Stimulated activated CD8-positive, alpha-beta memory T cell treated with anti-CD3 and anti-CD28 coated beads, Interleukin-7, amount 100 ng/mL, for 4 hours (primary cell): Measurements from ENCODE around the gene PADI2.
"Not testable (repeated sequence)": the region's sequence is repeated elsewhere in the genome, so short reads cannot be mapped to it uniquely, and the experiment has no call there.

Experiments used
- DNase-seq, 2 donors: peaks; one replicate each; pipeline ENCODE4 v3.0.0-alpha.2; 2020; ENCODE audit warnings: low read depth in 2 of 2

PADI2 gene

DNA sequence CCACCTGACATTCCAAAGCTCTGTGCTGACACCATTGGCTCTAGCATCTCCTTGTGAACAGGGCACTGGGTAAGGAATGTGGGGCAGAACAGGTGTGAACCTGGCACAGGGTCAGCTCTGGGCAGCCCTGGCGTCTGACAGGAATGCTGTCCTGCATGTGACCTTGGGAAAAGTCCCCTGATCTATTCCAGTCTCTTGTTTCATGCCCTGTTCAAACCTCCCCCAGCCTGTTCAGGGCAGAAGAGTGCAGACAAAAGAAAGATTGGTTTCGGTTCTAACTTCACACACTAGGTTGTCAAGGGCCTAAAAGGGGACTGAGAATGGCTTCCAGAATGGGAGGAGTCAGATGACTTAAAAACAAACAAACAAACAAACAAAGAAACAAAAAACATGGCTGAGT is 37.8 kb downstream of the PADI2 start:
- no peak for DNase-seq

DNA sequence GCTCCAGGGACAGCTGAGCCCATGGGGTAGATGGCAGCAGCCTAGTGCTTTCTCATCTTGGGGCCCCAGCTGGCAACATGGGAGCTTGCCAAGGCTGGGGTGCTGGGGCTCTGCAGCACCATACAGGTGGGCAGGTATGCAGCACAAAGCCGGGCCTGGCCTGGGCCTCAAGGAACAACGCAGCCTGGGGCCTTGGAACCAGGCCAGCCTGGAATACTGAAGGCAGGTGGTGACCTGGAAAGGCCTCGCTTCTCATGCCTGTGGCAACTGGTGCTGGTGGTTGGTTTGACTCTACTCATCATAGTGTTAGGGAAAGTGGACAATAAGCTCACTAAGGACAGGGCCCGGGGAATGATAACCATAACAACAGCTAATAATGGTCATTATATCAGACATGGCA is 38.4 kb downstream of the PADI2 start:
- no peak for DNase-seq

DNA sequence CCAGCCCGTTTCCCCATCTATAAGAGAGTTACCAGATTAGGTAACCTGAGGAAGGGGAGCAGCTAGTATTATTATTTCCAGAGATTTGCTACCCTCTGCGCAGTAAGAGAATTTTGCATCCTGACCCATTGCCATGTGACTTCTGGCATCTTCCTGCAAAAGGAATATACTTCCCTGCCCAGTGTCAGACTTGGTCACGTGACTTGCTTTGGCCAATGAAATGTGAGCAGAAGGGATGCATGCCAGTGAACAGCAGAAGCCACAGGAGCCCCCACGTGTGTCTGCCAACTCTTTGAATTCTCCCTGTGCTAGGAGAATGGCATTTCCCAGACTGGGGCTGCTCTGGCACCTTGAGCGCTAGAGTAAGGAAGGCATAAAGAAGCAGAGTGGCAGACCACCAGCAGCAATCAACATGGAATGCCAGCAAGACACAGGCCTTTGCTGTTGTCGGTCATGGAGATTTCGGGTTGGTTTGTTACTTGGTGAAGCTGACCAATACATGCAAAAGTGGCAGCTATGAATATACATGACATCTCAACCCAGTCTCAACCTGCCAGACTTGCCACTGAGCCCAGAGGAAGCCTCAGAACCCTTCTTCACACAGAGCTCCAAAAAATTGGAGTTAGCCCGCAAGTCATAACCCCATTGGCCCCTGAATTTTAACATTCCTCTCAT is 39.0 kb downstream of the PADI2 start:
- no peak for DNase-seq

DNA sequence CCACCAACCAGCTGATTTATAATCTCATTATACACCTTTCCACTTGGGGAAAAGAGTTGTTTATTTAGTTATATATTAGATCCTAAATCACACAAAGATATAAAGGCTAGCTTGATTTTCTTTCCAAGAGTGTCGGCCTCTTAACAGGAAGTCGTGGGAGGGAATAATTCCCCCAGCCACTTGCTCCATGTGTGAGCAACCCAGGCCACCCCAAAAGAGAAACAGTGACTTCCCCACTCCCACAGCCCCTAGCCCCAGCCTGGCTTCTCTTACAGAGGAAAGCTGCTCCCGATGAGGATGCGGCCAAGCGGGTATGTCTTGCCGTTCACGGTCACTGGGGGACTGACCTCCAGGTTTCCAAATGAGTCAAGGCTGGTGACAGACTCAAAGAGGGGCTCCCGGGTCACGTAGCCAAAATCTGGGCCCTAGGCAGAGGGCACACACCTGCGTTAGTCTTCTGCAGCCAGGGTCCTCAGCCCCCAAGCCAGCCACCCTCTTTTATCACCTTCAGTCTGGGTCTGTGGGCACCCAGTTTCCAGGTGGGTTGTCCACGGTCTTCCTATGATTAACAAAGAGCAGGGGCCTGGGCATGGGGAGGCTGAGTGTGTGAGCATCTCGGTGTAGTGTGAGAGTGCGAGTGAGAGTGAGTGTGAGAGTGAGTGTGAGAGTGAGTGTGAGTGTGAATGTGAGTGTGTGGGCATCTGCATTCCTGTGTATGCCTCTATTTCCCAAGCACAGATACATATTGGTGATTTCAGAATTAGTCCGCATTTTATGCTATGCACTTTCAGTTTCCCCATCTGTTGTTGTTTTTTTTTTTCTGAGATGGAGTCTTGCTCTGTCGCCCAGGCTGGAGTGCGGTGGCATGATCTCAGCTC is 40.0 kb downstream of the PADI2 start:
- DNase-seq = no peak

DNA sequence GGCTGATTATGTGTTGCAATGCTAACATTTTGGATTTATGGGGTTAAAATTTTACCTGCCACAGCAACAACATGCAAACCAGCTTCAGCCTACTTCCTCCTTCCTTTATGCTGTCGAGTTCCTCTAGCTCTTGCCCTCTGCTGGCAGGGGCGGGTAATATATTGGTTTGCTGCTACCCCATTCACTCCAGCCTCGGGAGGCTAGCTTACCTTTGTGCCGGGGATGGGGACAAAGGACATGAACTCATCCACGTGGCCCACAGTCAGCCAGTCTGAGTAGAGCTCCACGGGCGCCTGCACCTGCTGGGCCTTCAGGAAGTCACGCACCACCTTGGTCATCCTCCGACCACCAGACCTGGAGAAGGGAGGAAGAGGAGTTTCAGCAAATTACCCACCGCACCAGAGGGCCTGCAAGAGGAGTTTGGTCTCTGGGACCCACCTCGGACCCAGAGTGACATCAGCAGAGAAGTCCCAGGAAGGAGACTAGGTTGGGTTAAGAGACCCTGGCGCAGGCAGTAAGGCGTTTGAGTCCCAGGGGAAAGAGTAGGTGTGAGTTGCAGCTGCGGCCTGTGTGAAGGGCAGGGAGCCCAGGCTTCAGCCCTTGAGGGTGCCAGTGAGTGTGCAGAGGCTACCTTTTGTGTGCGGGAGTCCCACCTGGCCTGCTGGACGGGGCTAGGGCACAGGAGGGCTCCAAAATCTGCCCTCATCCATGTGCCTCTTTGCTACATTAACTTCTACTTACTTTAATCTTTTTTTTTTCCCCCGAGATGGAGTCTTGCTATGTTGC is 43.6 kb downstream of the PADI2 start:
- no peak for DNase-seq

DNA sequence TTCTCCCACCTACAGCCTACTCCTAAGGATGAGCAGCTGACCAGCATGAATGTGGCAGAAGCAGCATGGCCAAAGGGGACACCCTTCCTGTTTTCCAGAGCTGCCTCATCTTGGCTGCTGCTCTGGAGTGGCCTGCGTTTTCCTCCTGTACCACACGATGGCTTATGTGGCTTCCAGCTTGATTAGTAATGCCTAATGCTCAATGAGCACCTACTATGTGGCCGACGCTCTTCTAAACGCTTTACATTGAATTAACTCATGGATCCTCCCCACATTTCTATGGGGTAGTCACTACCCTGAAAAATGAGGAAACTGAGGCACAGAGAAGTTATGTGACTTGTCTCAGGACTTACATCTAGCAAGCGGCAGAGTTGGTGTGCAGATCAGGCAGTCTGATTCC is 47.5 kb downstream of the PADI2 start:
- no peak for DNase-seq

DNA sequence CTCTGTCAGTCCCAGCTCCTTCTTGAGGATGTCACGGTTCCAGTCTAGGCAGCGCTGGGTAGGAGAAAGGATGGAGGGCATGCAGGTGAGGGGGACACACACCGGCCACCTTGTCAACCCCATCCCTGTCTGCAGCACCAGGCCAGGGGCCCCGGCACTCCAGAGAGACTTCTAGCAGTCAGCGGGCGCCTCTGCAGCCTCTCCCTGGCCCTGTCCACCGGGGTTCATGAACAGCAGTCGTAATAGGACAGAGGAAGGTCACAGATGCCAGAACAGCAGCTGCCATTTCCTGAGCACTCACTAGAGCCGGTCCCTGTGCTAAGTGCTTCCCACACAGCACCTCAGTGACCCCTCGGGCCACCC is 49.1 kb downstream of the PADI2 start:
- no peak for DNase-seq

DNA sequence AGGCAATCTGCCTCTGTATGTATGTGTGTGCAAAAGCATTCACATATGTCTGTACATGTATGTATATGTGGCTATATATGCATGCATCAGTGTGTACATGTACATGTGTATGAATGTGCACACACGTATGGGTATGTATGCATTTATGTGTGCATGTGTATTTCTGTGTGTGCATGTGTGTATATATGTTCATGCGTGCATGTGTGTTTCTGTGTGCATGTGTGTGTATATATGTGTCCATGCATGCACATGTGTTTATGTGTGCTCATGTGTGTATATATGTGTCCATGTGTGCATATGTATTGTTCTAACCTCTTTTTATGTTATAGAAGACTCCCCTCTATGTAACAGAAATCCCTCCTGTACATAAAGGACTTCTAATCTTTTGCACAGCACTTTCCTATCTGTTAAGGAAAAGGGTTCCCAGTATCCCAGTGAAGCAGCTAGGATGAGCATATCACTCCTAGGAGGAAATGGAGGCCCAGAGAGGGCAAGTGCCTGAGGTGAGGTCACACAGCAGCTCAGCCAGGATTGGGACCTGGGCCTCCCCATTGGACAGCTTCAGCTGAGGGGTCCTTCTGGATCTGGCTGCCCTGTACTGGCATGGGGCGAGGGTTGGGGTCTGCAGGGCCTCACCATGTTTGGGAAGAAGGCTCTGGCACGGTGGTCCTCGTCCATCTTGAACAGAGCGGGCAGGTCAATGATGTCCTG is 49.6 kb downstream of the PADI2 start:
- DNase-seq = no peak

DNA sequence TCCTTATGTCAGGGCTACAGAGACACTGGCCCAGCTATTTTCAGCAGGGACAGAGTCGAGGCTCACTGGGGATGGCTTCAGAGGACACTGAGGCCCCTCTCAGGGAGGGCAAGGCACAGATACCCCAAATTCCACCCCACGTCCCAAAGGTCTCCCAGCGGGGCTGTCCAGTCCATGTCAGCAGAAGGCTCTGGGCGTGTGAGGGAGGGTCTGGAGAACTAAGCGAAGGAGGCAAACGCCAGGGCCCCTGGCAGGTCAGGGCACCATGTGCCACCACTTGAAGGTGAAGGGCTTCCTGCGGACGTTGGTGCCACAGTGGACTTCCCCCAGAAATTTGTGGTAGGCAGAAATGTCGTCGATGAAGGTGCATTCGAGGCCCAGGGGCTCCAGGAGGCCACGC is 50.5 kb downstream of the PADI2 start:
- DNase-seq = no peak

DNA sequence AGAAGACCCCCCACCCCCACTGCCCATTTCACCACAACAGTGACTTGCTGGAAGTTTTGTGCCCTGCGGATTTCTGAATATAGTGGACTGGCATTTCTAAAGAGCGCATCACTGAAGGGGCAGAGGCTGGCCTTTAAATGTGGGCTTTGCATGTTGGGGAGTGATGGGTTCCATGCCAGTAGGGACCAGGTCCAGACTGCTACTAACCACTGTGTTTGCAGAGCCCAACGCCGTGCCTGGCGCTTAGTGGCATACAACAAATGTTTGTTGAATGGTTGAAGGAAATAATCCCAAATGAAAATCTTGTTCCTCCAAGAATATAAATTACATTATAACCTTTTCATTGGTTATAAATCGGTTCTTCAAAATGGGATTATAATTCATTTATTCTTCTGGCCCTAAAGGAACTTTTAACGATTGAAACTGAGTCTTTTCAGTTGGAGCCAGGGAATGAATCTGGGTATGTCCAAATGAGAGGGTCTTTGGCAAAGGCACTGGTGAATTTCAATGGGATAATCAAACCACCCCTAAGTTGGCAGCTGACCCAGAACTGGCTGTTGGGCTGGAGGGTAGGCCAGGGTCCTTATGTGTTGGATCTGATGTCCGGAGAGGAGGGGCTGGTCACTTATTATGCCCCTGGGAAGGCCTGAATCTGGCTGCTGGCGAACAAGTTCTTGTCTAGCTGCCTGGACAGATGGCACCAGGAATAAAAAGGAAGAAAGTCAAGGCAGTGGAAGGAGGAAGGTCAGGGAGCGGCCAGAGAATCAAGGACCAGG is 51.6 kb downstream of the PADI2 start:
- DNase-seq = no peak

DNA sequence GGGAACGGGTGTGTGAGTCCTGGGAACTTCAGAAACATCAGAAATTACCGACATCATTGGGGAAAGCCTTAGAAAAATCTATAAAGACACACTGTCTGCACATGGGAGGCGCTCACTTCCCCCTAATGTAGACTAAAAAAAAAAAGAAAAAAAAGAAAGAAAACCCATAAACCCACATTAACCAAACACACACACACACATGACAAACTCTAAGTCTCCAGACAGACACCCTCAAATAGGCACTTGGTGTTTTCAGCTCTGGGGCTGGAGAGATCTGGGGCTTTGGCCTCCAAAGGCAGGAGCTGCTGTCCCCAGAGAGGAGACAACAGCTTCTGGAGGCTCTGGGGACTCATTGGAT is 52.2 kb downstream of the PADI2 start:
- no peak for DNase-seq

DNA sequence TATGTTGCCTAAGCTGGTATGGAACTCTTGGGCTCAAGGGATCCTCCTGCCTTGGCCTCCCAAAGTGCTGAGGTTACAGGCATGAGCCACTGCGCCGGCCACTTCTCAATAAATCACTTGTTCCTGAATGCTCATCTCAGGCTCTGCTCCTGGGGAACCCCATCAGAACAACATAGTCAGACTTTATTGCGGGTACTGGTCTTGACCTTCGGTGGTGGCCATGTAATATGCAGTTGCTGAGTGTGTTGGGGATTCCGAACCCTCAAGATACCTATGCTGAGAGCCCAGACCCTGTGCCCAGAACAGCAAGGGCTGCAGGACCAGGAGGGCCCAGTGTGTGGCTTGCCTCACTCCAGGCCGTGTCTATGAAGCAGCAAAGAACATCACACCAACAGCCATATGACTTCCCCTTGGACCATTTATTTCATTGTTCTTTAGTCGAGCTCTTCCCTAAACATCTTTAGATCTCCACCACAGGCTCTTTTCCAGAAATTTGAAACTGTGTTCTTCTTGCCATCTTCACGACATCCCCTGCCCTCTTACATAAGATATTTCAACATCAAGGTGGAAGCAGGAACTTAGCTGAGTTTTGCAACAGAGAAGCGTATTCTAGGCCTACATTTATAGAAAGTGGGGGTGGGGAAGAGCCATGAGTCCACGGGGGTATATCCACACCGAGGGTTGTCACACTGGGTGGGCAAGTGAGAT is 52.7 kb downstream of the PADI2 start:
- DNase-seq = no peak

DNA sequence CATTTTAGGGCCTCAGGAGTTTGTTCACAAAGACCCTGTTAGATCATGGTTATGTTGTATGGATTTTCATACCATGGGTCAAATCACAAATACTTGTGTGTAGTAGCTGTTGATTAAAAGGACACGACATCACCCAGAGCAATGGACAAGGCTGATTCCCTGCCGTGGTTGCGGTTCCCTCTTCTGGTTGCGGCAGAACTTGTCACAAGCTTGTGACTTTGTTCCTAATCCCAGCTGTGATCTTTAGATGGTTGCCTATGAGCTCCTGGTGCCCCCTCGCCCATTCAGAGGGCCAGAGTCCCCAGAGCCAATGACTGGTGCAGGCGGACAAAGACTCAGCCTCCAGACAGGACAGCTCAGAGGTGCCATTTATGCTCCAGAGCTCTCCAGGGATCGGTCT is 53.6 kb downstream of the PADI2 start:
- DNase-seq = no peak

DNA sequence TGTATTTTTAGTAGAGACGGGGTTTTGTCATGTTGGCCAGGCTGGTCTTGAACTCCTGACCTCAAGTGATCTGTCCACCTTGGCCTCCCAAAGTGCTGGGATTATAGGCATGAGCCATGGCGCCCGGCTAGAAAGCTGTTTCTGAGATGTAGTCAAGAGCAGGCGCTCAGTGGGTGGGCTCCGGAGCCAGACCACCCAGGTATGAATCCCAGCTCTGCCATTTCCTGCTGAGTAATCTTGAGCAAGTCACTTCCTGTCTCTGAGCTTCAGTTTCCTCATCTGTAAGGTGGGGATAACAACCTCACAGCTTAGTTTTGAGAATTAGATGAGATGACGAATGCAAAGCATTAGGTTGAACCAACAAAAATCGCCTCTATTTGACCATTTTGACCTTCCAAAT is 56.5 kb downstream of the PADI2 start:
- not testable (repeated sequence) for DNase-seq

DNA sequence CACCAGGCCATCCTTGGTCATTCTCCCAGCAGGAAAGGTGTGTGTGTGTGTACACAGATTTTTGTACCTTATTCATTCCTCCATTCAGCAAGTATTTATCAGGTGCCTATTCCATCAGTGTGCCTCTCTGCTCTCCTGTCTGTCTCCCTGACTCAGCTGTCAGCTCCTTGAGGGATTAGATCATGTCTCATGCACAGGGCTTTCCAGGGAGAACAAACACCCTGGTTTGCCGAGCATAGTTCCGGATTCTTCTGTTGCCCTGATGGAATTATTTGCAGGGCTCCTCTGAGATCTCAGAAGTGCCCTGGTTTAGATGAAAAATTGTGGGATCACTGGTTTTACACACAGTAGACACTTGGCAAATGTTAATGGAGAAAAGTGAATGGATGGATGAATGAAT is 57.4 kb downstream of the PADI2 start:
- no peak for DNase-seq

DNA sequence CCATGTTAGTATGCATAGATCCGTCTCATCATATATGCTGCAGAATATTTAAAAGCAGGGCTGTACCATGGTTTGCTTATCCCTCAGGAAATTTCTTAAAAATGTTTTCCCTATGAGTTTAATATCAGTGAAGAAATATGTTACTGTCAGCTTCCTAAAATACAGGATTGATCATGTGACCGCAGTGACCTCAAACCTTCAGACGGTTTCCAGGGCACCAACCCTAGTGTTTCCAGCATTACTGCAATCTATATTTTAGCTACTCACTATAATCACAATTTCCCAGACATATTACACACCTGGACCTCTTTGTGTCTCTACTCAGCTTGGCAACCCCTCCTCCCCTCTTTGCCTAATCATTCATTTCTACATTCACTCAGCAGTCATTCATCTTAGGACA is 57.8 kb downstream of the PADI2 start:
- no peak for DNase-seq

DNA sequence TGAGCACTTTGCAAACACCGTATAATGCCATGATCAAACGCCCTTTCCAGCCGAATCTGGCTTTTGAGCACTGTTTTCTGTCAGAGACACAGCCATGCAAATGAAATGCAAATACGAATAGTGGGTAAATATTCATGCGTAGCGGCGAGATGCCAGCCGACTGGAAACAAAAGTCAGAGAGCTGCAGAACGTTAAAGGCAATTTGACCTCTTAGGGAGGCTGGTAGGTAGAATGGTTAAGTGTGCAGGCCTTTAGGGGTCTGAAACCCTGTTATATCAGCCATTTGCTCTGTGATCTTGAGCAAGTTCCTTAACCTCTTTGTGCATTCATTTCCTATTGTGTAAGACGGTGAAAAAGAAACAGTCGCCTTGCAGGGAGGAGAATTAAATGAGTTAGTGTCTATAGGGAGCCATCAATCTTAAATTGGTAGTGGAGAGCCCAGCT is 58.9 kb downstream of the PADI2 start:
- DNase-seq = no peak

DNA sequence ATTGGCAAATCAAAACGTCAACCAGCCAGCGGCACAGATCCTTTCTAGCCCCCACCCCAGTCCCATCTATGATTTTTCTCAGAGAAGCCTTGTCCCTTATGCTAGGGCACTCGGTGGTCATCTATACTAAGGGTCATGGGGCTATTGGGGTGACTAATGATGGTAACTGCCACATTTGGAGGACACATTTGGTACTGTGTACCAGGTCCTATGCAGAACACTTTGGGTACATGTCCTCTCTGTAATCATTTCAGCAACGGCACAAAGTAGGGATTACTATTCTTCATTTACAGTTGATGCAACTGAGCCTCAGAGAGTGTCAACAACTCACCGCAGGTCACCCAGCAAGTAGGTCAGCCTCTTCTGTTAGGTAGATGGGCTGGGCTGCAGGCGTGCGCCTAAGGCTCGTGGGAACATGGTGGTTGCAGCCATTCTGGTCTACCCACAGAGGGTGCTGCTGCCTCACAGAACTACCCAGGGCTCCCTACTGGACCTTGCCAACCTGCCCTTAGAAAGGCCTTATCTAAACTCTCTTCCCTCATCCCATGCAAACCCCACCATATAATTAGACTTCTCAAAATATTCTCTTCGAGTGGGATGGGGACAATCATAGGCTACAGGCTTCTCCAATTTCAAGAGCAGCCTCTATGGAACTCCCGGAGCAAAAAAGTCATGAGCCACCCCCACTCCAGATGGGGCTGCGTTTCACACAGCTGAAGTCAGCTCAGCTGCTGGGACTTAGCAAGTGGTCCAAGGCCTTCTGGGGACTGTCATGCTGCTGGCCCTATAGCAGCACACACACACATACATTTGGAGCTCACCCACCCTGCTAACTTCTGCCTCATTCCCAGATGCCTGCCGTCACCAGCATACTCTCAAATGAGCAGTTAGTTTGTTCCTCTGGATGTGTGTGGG is 59.6 kb downstream of the PADI2 start:
- no peak for DNase-seq

DNA sequence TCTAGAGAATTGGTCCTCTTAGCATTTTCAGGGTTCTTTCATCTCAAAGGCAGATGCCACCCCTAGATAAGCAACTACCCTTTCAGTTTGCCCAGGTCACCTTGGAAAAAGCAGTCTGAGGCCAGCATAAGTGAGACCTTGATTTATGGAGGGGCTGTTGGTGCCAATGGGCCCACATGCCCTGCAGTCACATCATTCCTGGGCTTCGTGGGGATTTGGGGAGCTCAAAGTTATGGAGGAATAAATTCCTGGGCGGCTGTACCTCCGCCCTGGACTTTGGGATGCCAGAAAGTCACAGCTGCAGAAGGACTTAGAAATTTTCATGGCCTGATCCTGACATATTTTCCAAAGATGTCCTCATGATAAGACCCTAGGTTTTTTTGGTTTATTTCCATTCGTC is 62.7 kb downstream of the PADI2 start:
- no peak for DNase-seq

DNA sequence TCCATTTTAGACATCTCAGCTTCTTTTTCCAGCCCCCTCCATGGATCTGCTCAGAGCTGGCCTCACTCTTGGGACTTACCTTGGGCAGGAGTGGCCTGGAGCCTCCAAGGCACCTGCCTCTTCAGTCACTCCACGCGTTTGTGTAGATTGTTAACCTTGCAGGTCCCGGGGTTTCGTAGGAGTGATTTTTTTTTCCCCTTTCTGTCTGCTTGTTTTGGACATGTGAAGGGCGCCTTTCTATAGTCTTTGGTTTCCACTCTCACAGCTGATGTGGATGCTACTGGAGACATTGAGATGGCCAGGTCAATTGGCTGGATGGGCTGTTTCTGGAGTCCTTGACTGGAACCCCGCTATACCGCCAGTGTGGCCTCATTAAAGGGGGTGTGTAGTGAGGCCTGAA is 63.5 kb downstream of the PADI2 start:
- no peak for DNase-seq
